ENCODE measurements around the gene CD84. TPM values are rescaled to one million over a fixed set of nuclear protein-coding genes. Genes with fewer than 3 reads are reported as not detected.

CD84 gene
- total RNA-seq, 4 donors from 2014 or later = 0.61 to 9.0 (median 2.4) TPM

DNA sequence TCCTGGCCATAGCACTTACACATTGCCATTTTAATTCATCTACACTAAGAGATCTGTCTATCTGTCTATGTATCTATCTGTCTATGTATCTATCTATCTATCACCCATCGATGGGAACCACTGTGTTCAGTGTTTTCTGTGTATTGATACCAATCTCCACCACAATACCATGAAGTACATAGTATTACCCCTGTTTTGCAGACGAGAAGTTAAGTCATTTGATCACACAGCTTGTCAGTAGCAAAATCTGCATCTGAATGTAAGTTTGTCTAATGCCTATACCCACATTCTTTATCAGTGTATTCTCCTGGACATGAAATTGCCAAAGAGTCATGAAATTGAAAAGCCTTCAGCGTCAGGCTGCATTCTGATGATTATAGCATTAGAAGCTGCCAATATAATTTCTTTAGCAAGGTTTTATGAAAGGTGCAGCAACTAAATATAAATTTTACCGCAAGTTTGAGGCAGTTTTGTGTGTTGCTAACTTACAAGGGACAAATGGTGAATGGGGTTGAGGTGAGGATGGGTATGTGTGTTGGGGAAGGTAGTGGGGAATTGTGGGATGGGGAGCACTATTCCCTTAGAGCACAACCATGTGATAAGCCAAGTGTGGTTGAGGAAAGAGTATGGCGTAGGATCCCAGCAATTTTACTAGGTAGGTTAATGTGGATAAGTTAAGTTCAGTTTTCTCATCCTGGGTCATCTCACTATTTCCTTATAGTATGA is 43.4 kb upstream of the CD84 start:
- DNase-seq = no peak
- peaks cover 0 to 3% (median 0%) of the 10 kb centered on the region in 3 donors for H3K4me1 ChIP-seq
- H3K9me3 ChIP-seq = no peaks in the 10 kb centered on the region
- 69 to 74% methylated on average over 5 of the region's 5 CpGs for WGBS, 2 donors
- H3K4me3 ChIP-seq = no peak overlapping the region
- intact Hi-C loops (cut with DNase I) = no loop called here
- H3K27me3 ChIP-seq = no peaks in the 10 kb centered on the region
- peak overlapping the region in 1 of 4 donors; percentile 21 for H3K27ac ChIP-seq
- H3K36me3 ChIP-seq = no peaks in the 10 kb centered on the region
- no peak for TF ChIP-seq POLR2A (IDR thresholded peaks at IDR 0.05)

DNA sequence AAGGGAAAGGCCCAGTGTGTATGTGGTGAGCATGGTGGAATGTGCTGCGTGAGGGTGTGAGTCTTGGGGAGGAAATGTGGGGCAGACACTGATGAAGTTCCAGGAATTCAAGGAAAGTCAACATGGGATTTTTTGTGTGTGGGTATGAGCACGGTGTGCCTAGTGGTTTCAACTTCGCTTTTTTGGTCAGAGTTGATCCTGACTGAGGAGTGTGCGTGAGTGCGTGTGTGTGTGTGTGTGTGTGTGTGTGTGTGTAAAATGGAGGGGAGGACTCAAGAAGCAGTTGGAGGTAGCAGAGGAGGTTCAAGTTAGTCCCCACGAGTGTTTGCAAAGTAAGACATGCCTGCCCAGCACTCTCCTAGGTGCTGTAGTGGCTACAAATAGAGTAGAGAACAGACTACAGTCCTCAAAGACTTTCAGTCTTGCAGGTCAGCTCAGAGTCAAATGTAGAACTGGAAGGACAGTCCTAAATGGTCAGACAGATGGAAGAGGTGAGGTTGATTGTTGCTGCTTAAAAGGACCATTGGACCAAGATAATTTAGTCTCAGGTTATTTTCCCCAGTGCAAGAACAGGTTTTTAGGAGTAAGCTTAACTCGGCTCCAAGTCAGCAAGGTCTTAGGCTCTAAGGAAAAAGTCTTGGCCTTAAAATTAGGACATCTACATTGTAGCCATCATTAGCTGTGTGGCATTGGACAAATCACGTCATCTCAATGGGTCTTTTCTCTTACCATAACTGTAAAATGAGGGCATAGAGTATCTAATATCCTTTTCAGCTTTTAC is 42.5 kb upstream of the CD84 start:
- H3K36me3 ChIP-seq = no peaks in the 10 kb centered on the region
- WGBS, 2 donors = 57 to 67% methylated on average over 8 of the region's 8 CpGs
- H3K4me1 ChIP-seq = peaks cover 0 to 3% (median 0%) of the 10 kb centered on the region in 3 donors
- no peaks in the 10 kb centered on the region for H3K27me3 ChIP-seq
- H3K27ac ChIP-seq = no peak overlapping the region
- no peaks in the 10 kb centered on the region for H3K9me3 ChIP-seq
- DNase-seq = no peak
- no peak for TF ChIP-seq CTCF (IDR thresholded peaks at IDR 0.05)
- TF ChIP-seq POLR2A (IDR thresholded peaks at IDR 0.05) = no peak
- no peak overlapping the region for H3K4me3 ChIP-seq
- intact Hi-C loops (cut with DNase I) = no loop called here

- WGBS, 2 donors = 72 to 82% methylated on average over 3 to 5 of the region's 5 CpGs
- H3K27ac ChIP-seq = no peak overlapping the region
Observed at GRCh38 chr1:160620942-160621632, 41.8 kb upstream of the CD84 start.

GRCh38 chr1:160619742-160620277 is 40.5 kb upstream of the CD84 start:
- intact Hi-C loops (cut with DNase I) = no loop called here
- no peak for TF ChIP-seq POLR2A (IDR thresholded peaks at IDR 0.05)
- TF ChIP-seq CTCF (IDR thresholded peaks at IDR 0.05) = no peak
- Histone ChIP-seq H3K27ac (no peak overlapping the region), H3K9me3 (no peaks in the 10 kb centered on the region), H3K36me3 (no peaks in the 10 kb centered on the region), H3K27me3 (no peaks in the 10 kb centered on the region), H3K4me1 (no peaks in the 10 kb centered on the region), H3K4me3 (no peak overlapping the region)
- 82 to 91% methylated on average over 4 of the region's 4 CpGs for WGBS, 2 donors
- no peak for DNase-seq

More at GRCh38 chr1:160620942-160621632, 41.8 kb upstream of the CD84 start:
- Histone ChIP-seq H3K4me3 (no peak overlapping the region), H3K27me3 (no peaks in the 10 kb centered on the region), H3K36me3 (no peaks in the 10 kb centered on the region), H3K9me3 (no peaks in the 10 kb centered on the region), H3K4me1 (no peaks in the 10 kb centered on the region)
- intact Hi-C loops (cut with DNase I) = no loop called here
- DNase-seq = no peak
- TF ChIP-seq CTCF (IDR thresholded peaks at IDR 0.05) = no peak
- no peak for TF ChIP-seq POLR2A (IDR thresholded peaks at IDR 0.05)

GRCh38 chr1:160618763-160619274 is 39.5 kb upstream of the CD84 start:
- TF ChIP-seq POLR2A (IDR thresholded peaks at IDR 0.05) = no peak
- TF ChIP-seq CTCF (IDR thresholded peaks at IDR 0.05) = peak in 4 of 6 experiments; percentile 20 to 59 (median 36)
- 86 to 89% methylated on average over 3 of the region's 3 CpGs for WGBS, 2 donors
- Histone ChIP-seq H3K4me3 (no peak overlapping the region), H3K9me3 (no peaks in the 10 kb centered on the region), H3K27me3 (no peaks in the 10 kb centered on the region), H3K27ac (no peak overlapping the region), H3K36me3 (no peaks in the 10 kb centered on the region), H3K4me1 (no peaks in the 10 kb centered on the region)
- no peak for DNase-seq
- intact Hi-C loops (cut with DNase I) = no loop called here
